RCC 7860 (cell line): ENCODE measurements around the gene LTBR.
"Not testable (repeated sequence)": the region's sequence is repeated elsewhere in the genome, so short reads cannot be mapped to it uniquely, and the experiment has no call there.

ENCODE experiments used
- DNase-seq: peaks from one replicate; pipeline ENCODE4 v3.0.0-alpha.2; 2015; ENCODE audit warnings: low spot score
- FAIRE-seq: peaks from 2 replicates; lab custom pipeline; 2012; peaks lifted over from hg19 to GRCh38; lab: Jason Lieb, UNC

The LTBR gene

GRCh38 chr12:6383572-6384498 is at the start of gene LTBR:
LTBR (plus strand) TSS chr12:6384162; CDS start chr12:6384359, 197 bp downstream.
- FAIRE-seq = no peak

GRCh38 chr12:6334359-6334758 is 49.6 kb upstream of the LTBR start:
- DNase-seq (no peak), FAIRE-seq (no peak)

More at GRCh38 chr12:6383572-6384498, at the start of gene LTBR:
- peak; percentile 70 for DNase-seq

- FAIRE-seq (no peak), DNase-seq (no peak)
These were observed 49.0 kb upstream of the LTBR start for GRCh38 chr12:6334940-6335450.

GRCh38 chr12:6335451-6336078 is 48.4 kb upstream of the LTBR start:
- peak; percentile 81 for DNase-seq
- peak; percentile 63 for FAIRE-seq

GRCh38 chr12:6336079-6336888 is 47.7 kb upstream of the LTBR start:
- DNase-seq (peak; percentile 97), FAIRE-seq (peak; percentile 85)

- FAIRE-seq = no peak
- DNase-seq = no peak
These were observed 46.8 kb upstream of the LTBR start for GRCh38 chr12:6336889-6337853.

GRCh38 chr12:6337958-6338433 is 46.0 kb upstream of the LTBR start:
- peak; percentile 38 for FAIRE-seq
- peak; percentile 47 for DNase-seq

- not testable (repeated sequence) for DNase-seq, FAIRE-seq
These were observed 45.4 kb upstream of the LTBR start for GRCh38 chr12:6338536-6338935.

- DNase-seq (no peak), FAIRE-seq (no peak)
These were observed 45.0 kb upstream of the LTBR start for GRCh38 chr12:6338955-6339354.

- DNase-seq (peak; percentile 45), FAIRE-seq (no peak)
These were observed 43.8 kb upstream of the LTBR start for GRCh38 chr12:6340032-6340638.

GRCh38 chr12:6340745-6341416 is 43.1 kb upstream of the LTBR start:
- DNase-seq = no peak
- no peak for FAIRE-seq

GRCh38 chr12:6341417-6342139 is 42.4 kb upstream of the LTBR start, which contains the start of gene TNFRSF1A:
TNFRSF1A (minus strand) TSS chr12:6342076; CDS start chr12:6341814, 262 bp downstream.
- DNase-seq (peak; percentile 64), FAIRE-seq (no peak)

- FAIRE-seq = no peak
- no peak for DNase-seq
These were observed 41.6 kb upstream of the LTBR start for GRCh38 chr12:6342140-6342889.

GRCh38 chr12:6343518-6343917 is 40.4 kb upstream of the LTBR start:
- FAIRE-seq = no peak

GRCh38 chr12:6344101-6344660 is 39.8 kb upstream of the LTBR start:
- not testable (repeated sequence) for FAIRE-seq
- peak; percentile 38 for DNase-seq

More at GRCh38 chr12:6343518-6343917, 40.4 kb upstream of the LTBR start:
- no peak for DNase-seq

- peak; percentile 98 for DNase-seq
- FAIRE-seq = peak; percentile 96
These were observed 38.5 kb upstream of the LTBR start for GRCh38 chr12:6345319-6346091.
